Lower leg skin (tissue), 3 donors: ENCODE data around the gene ZSCAN21.

ENCODE experiments used
- POLR2A ChIP-seq, 2 donors: fragments of 450-650 bp; IDR thresholded peaks; one replicate each; pipeline ENCODE4 v1.6.1; 2016 to 2017; ENCODE audit warnings: antibody characterized with exemption in 2 of 2, mild to moderate bottlenecking in 1 of 2, moderate library complexity in 1 of 2
- TF ChIP-seq, protein P1 (sequence below), 3 donors: fragments of 450-650 bp; IDR thresholded peaks; one replicate each; pipeline ENCODE4 v1.5.1; 2016; ENCODE audit warnings: antibody characterized with exemption in 3 of 3, mild to moderate bottlenecking in 3 of 3, moderate library complexity in 2 of 3

DNA sequence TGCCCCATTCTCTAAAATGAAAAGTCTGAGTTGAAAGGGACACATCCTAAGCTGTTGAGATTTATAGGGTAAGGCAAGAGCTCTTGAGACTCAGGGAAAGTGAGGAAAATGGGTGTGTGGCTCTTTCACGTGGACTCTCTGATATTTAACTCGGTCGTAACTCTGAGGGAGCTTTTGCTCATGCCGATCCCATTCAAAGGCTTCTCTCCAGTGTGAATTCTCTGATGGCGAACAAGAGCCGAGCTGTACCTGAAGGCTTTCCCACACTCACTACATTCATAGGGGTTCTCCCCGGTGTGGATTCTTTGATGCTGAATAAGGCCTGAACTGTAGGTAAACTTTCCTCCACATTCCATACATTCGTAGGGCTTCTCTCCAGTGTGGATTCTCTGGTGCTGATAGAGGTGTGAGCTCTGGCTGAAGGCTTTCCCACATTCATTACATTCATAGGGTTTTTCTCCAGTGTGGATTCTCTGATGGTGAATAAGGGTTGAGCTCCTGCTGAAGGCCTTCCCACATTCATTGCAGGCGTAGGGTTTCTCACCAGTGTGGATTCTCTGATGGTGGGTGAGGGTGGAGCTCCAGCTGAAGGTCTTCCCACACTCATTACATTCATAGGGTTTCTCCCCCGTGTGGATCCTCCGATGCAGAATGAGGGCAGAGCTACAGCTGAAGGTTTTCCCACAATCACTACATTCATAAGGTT is 21.6 kb downstream of the ZSCAN21 start:
- TF ChIP-seq, protein P1, sequence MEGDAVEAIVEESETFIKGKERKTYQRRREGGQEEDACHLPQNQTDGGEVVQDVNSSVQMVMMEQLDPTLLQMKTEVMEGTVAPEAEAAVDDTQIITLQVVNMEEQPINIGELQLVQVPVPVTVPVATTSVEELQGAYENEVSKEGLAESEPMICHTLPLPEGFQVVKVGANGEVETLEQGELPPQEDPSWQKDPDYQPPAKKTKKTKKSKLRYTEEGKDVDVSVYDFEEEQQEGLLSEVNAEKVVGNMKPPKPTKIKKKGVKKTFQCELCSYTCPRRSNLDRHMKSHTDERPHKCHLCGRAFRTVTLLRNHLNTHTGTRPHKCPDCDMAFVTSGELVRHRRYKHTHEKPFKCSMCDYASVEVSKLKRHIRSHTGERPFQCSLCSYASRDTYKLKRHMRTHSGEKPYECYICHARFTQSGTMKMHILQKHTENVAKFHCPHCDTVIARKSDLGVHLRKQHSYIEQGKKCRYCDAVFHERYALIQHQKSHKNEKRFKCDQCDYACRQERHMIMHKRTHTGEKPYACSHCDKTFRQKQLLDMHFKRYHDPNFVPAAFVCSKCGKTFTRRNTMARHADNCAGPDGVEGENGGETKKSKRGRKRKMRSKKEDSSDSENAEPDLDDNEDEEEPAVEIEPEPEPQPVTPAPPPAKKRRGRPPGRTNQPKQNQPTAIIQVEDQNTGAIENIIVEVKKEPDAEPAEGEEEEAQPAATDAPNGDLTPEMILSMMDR (IDR thresholded peaks at IDR 0.05): no peak
- TF ChIP-seq POLR2A (IDR thresholded peaks at IDR 0.05): no peak
